ENCODE measurements around the gene SLC38A10.

The SLC38A10 gene

GRCh38 chr17:81197409-81197795 is 97.7 kb downstream of the SLC38A10 start:
- H3K36me3 ChIP-seq (ENCODE audit: control insufficient read depth in 1 of 2, insufficient read depth in 2 of 2, low read depth in 1 of 2, low read length in 2 of 2) = peaks cover 0 to 85% of the 10 kb centered on the region in 2 experiments
- DNase-seq = no peak
- WGBS = 88% methylated on average over 14 of the region's 14 CpGs

GRCh38 chr17:81196505-81197408 is 98.3 kb downstream of the SLC38A10 start:
- Histone ChIP-seq H3K27me3 (ENCODE audit: control insufficient read depth in 1 of 2, insufficient read depth in 1 of 2, low read length in 2 of 2) (no peaks in the 10 kb centered on the region), H2AK5ac (ENCODE audit: low read length, severe bottlenecking) (no peak overlapping the region), H3K27ac (ENCODE audit: low read length, poor library complexity, severe bottlenecking) (no peak overlapping the region), H2BK120ac (ENCODE audit: low read depth, low read length) (no peak overlapping the region), H3K4me2 (ENCODE audit: low read length, poor library complexity, severe bottlenecking) (no peak overlapping the region), H2AFZ (ENCODE audit: low read depth, low read length) (no peak overlapping the region), H3K4me1 (ENCODE audit: control insufficient read depth, insufficient read depth, low read depth, low read length) (peaks cover 10% of the 10 kb centered on the region), H3K18ac (ENCODE audit: low read depth in 1 of 2, low read length in 2 of 2) (no peak overlapping the region), H3K9ac (ENCODE audit: low read length) (no peak overlapping the region), H3K4me3 (ENCODE audit: insufficient read depth in 1 of 2, low read depth in 1 of 2, low read length in 2 of 2) (no peak overlapping the region), H4K91ac (ENCODE audit: low read length) (no peak overlapping the region), H3K23ac (ENCODE audit: low read length in 2 of 2) (no peak overlapping the region), H3K36me3 (ENCODE audit: control insufficient read depth in 1 of 2, insufficient read depth in 2 of 2, low read depth in 1 of 2, low read length in 2 of 2) (peaks cover 0 to 86% of the 10 kb centered on the region in 2 experiments), H3K79me1 (replicated peaks; ENCODE audit: low read length, poor library complexity, severe bottlenecking) (peaks cover 2% of the 10 kb centered on the region), H2BK12ac (ENCODE audit: low read length in 2 of 2) (no peak overlapping the region), H3K9me3 (ENCODE audit: control insufficient read depth, low read length) (no peaks in the 10 kb centered on the region), H3K4ac (ENCODE audit: low read depth in 1 of 2, low read length in 2 of 2) (no peak overlapping the region), H2BK15ac (ENCODE audit: low read depth, poor library complexity, severe bottlenecking) (no peak overlapping the region), H4K8ac (ENCODE audit: low read length) (no peak overlapping the region), H3K14ac (ENCODE audit: low read length in 2 of 2) (no peak overlapping the region), H2BK5ac (ENCODE audit: low read depth, low read length, poor library complexity, severe bottlenecking) (no peak overlapping the region)
- no peak for DNase-seq
- WGBS = 88% methylated on average over 45 of the region's 45 CpGs

More at GRCh38 chr17:81197409-81197795, 97.7 kb downstream of the SLC38A10 start:
- Histone ChIP-seq H2BK12ac (ENCODE audit: low read length in 2 of 2) (no peak overlapping the region), H3K4ac (ENCODE audit: low read depth in 1 of 2, low read length in 2 of 2) (no peak overlapping the region), H2AFZ (ENCODE audit: low read depth, low read length) (no peak overlapping the region), H3K18ac (ENCODE audit: low read depth in 1 of 2, low read length in 2 of 2) (no peak overlapping the region), H4K8ac (ENCODE audit: low read length) (no peak overlapping the region), H3K27ac (ENCODE audit: low read length, poor library complexity, severe bottlenecking) (no peak overlapping the region), H3K79me1 (replicated peaks; ENCODE audit: low read length, poor library complexity, severe bottlenecking) (peaks cover 2% of the 10 kb centered on the region), H2BK5ac (ENCODE audit: low read depth, low read length, poor library complexity, severe bottlenecking) (no peak overlapping the region), H3K9me3 (ENCODE audit: control insufficient read depth, low read length) (no peaks in the 10 kb centered on the region), H2BK120ac (ENCODE audit: low read depth, low read length) (no peak overlapping the region), H3K4me3 (ENCODE audit: insufficient read depth in 1 of 2, low read depth in 1 of 2, low read length in 2 of 2) (no peak overlapping the region), H3K4me1 (ENCODE audit: control insufficient read depth, insufficient read depth, low read depth, low read length) (peaks cover 10% of the 10 kb centered on the region), H2AK5ac (ENCODE audit: low read length, severe bottlenecking) (no peak overlapping the region), H2BK15ac (ENCODE audit: low read depth, poor library complexity, severe bottlenecking) (no peak overlapping the region), H3K27me3 (ENCODE audit: control insufficient read depth in 1 of 2, insufficient read depth in 1 of 2, low read length in 2 of 2) (no peaks in the 10 kb centered on the region), H4K91ac (ENCODE audit: low read length) (no peak overlapping the region), H3K23ac (ENCODE audit: low read length in 2 of 2) (no peak overlapping the region), H3K14ac (ENCODE audit: low read length in 2 of 2) (no peak overlapping the region), H3K4me2 (ENCODE audit: low read length, poor library complexity, severe bottlenecking) (no peak overlapping the region), H3K9ac (ENCODE audit: low read length) (no peak overlapping the region)

GRCh38 chr17:81195941-81196495 is 99.1 kb downstream of the SLC38A10 start:
- 92% methylated on average over 14 of the region's 14 CpGs for WGBS
- H3K79me1 ChIP-seq (replicated peaks; ENCODE audit: low read length, poor library complexity, severe bottlenecking) = peaks cover 2% of the 10 kb centered on the region
- no peak overlapping the region for H3K4me2 ChIP-seq (ENCODE audit: low read length, poor library complexity, severe bottlenecking)
- no peak for DNase-seq
- H3K36me3 ChIP-seq (ENCODE audit: control insufficient read depth in 1 of 2, insufficient read depth in 2 of 2, low read depth in 1 of 2, low read length in 2 of 2) = peaks cover 0 to 94% of the 10 kb centered on the region in 2 experiments
- H3K27ac ChIP-seq (ENCODE audit: low read length, poor library complexity, severe bottlenecking) = no peak overlapping the region
- no peak overlapping the region for H2AFZ ChIP-seq (ENCODE audit: low read depth, low read length)
- no peak overlapping the region for H3K9ac ChIP-seq (ENCODE audit: low read length)
- no peak overlapping the region for H2BK5ac ChIP-seq (ENCODE audit: low read depth, low read length, poor library complexity, severe bottlenecking)
- no peak overlapping the region for H3K4ac ChIP-seq (ENCODE audit: low read depth in 1 of 2, low read length in 2 of 2)
- no peak overlapping the region for H3K18ac ChIP-seq (ENCODE audit: low read depth in 1 of 2, low read length in 2 of 2)
- H3K23ac ChIP-seq (ENCODE audit: low read length in 2 of 2) = no peak overlapping the region
- no peak overlapping the region for H2BK120ac ChIP-seq (ENCODE audit: low read depth, low read length)
- no peaks in the 10 kb centered on the region for H3K27me3 ChIP-seq (ENCODE audit: control insufficient read depth in 1 of 2, insufficient read depth in 1 of 2, low read length in 2 of 2)
- H4K91ac ChIP-seq (ENCODE audit: low read length) = no peak overlapping the region
- no peak overlapping the region for H2AK5ac ChIP-seq (ENCODE audit: low read length, severe bottlenecking)
- no peak overlapping the region for H4K8ac ChIP-seq (ENCODE audit: low read length)
- H2BK12ac ChIP-seq (ENCODE audit: low read length in 2 of 2) = no peak overlapping the region
- no peaks in the 10 kb centered on the region for H3K9me3 ChIP-seq (ENCODE audit: control insufficient read depth, low read length)
- H3K4me1 ChIP-seq (ENCODE audit: control insufficient read depth, insufficient read depth, low read depth, low read length) = peaks cover 10% of the 10 kb centered on the region
- H3K14ac ChIP-seq (ENCODE audit: low read length in 2 of 2) = no peak overlapping the region
- H3K4me3 ChIP-seq (ENCODE audit: insufficient read depth in 1 of 2, low read depth in 1 of 2, low read length in 2 of 2) = no peak overlapping the region
- H2BK15ac ChIP-seq (ENCODE audit: low read depth, poor library complexity, severe bottlenecking) = no peak overlapping the region
